Measurements from ENCODE around the gene LTBP1.

- TF ChIP-seq POLR2A (IDR thresholded peaks at IDR 0.05), result no peak
- no peak for TF ChIP-seq CTCF (IDR thresholded peaks at IDR 0.05)
These were observed 2.5 kb downstream of the LTBP1 start for GRCh38 chr2:32949260-32949659.
